H1 (cell line): ENCODE results near the gene CDYL. TPM values are rescaled to one million over a fixed set of nuclear protein-coding genes. Genes with fewer than 3 reads are reported as not detected.

Experiments
- CTCF ChIA-PET: fragments of 300-600 bp; sonication (Branson Sonifier 250); formaldehyde crosslinking; loops from one replicate; lab custom pipeline; 2021; ENCODE audit not compliant: partially characterized antibody; lab: Charles Lee
- POLR2A ChIA-PET: fragments of 300-600 bp; sonication (Branson Sonifier 250); formaldehyde crosslinking; loops from one replicate; lab custom pipeline; 2021; ENCODE audit warnings: inconsistent platforms; ENCODE audit not compliant: partially characterized antibody; lab: Charles Lee
- DNase-seq, 2 experiments: peaks; one replicate each; pipeline versions ENCODE4 v3.0.0 to v3.0.0-alpha.2; 2010 to 2022; ENCODE audit warnings: low spot score in 2 of 2, low read depth in 1 of 2, mixed read lengths in 1 of 2
- FAIRE-seq: peaks from 2 replicates; lab custom pipeline; 2011; peaks lifted over from hg19 to GRCh38; lab: Jason Lieb, UNC
- H2AFZ ChIP-seq: 2 replicates; pipeline ENCODE4 v1.8.1; 2012; ENCODE audit warnings: low read length, inconsistent platforms
- H2AK5ac ChIP-seq: 2 replicates; pipeline ENCODE4 v1.6.1; 2013; ENCODE audit warnings: low read depth, low read length
- H2BK120ac ChIP-seq: replicated peaks from 2 replicates; pipeline ENCODE3; 2013; ENCODE audit warnings: low read depth, low read length, inconsistent platforms
- H2BK12ac ChIP-seq: 2 replicates; pipeline ENCODE4 v1.6.1; 2013; ENCODE audit warnings: low read depth, low read length
- H2BK15ac ChIP-seq: 2 replicates; pipeline ENCODE4 v1.6.1; 2013; ENCODE audit warnings: low read length
- H2BK20ac ChIP-seq: 2 replicates; pipeline ENCODE4 v1.6.1; 2013; ENCODE audit warnings: low read length
- H2BK5ac ChIP-seq: 2 replicates; pipeline ENCODE4 v1.6.1; 2013; ENCODE audit warnings: low read depth, low read length
- H3K14ac ChIP-seq: 2 replicates; pipeline ENCODE4 v1.6.1; 2013; ENCODE audit warnings: inconsistent platforms; ENCODE audit not compliant: insufficient read length
- H3K18ac ChIP-seq: 2 replicates; pipeline ENCODE4 v1.6.1; 2013; ENCODE audit warnings: low read length; ENCODE audit errors: extremely low read depth
- H3K23ac ChIP-seq: 2 replicates; pipeline ENCODE4 v1.6.1; 2013; ENCODE audit warnings: inconsistent platforms; ENCODE audit not compliant: insufficient read length
- H3K23me2 ChIP-seq: 2 replicates; pipeline ENCODE4 v1.6.1; 2013; ENCODE audit warnings: low read depth, low read length
- H3K27ac ChIP-seq: 2 replicates; pipeline ENCODE4 v1.6.1; 2011; ENCODE audit warnings: low read depth, low read length, inconsistent platforms
- H3K27me3 ChIP-seq, 4 experiments: replicated peaks in 1 of 4; 1 replicate in 1 of 4; 2 replicates in 3 of 4; pipeline versions ENCODE4 v1.6.1 to v1.8.1; 2011 to 2013; ENCODE audit warnings: low read length in 3 of 4, mild to moderate bottlenecking in 3 of 4, inconsistent platforms in 2 of 4, mixed read lengths in 2 of 4, moderate library complexity in 1 of 4; ENCODE audit not compliant: control insufficient read depth in 3 of 4, insufficient read depth in 3 of 4; ENCODE audit errors: extremely low read depth in 1 of 4
- H3K36me3 ChIP-seq, 4 experiments: 2 replicates each; pipeline versions ENCODE4 v1.6.1 to v1.8.1; 2011 to 2013; ENCODE audit warnings: mild to moderate bottlenecking in 4 of 4, low read length in 3 of 4, moderate library complexity in 2 of 4, control low read depth in 1 of 4, inconsistent platforms in 1 of 4; ENCODE audit not compliant: insufficient read depth in 4 of 4, control insufficient read depth in 2 of 4
- H3K4ac ChIP-seq: replicated peaks from 2 replicates; pipeline ENCODE3; 2013; ENCODE audit warnings: low read length, low read depth, mixed read lengths, inconsistent platforms; ENCODE audit not compliant: insufficient read length
- H3K4me1 ChIP-seq, 4 experiments: replicated peaks in 1 of 4; 1 replicate in 1 of 4; 2 replicates in 3 of 4; pipeline versions ENCODE4 v1.6.1 to v1.8.1; 2011 to 2013; ENCODE audit warnings: low read length in 3 of 4, inconsistent platforms in 2 of 4, mixed read lengths in 1 of 4; ENCODE audit not compliant: insufficient read depth in 4 of 4, control insufficient read depth in 3 of 4
- H3K4me2 ChIP-seq, 2 experiments: 2 replicates each; pipeline versions ENCODE4 v1.6.1 to v1.8.1; 2011 to 2013; ENCODE audit warnings: low read depth in 2 of 2, low read length in 2 of 2, control low read depth in 1 of 2, inconsistent platforms in 1 of 2, mild to moderate bottlenecking in 1 of 2; ENCODE audit not compliant: insufficient read depth in 1 of 2
- H3K4me3 ChIP-seq, 4 experiments: fragments of 200-600, 300-600 bp in 1 of 4; sonication (generic), shearing (Covaris generic), sonication (Bioruptor Twin) in 1 of 4; 2 replicates each; pipeline versions ENCODE4 v1.5.1 to v1.8.1; 2011 to 2016; ENCODE audit warnings: low read length in 4 of 4, low read depth in 3 of 4, control low read depth in 2 of 4, inconsistent platforms in 2 of 4, mild to moderate bottlenecking in 2 of 4, mixed read lengths in 1 of 4, moderate library complexity in 1 of 4; ENCODE audit not compliant: insufficient read depth in 2 of 4; ENCODE audit errors: extremely low read depth in 1 of 4
- H3K56ac ChIP-seq: replicated peaks from 2 replicates; pipeline ENCODE3; 2013; ENCODE audit warnings: low read depth, mild to moderate bottlenecking, mixed read lengths, low read length, inconsistent platforms; ENCODE audit not compliant: insufficient read length
- H3K79me1 ChIP-seq: 2 replicates; pipeline ENCODE4 v1.6.1; 2013; ENCODE audit warnings: low read depth, low read length, control low read depth
- H3K79me2 ChIP-seq, 2 experiments: 2 replicates each; pipeline versions ENCODE4 v1.6.1 to v1.8.1; 2012 to 2013; ENCODE audit warnings: low read length in 2 of 2, mild to moderate bottlenecking in 2 of 2, inconsistent platforms in 1 of 2; ENCODE audit not compliant: insufficient read depth in 2 of 2, control insufficient read depth in 1 of 2
- H3K9ac ChIP-seq, 4 experiments: replicated peaks in 1 of 4; 1 replicate in 1 of 4; 2 replicates in 3 of 4; pipeline versions ENCODE4 v1.6.1 to v1.8.1; 2011 to 2013; ENCODE audit warnings: low read depth in 3 of 4, low read length in 3 of 4, control low read depth in 2 of 4, mild to moderate bottlenecking in 2 of 4, moderate library complexity in 2 of 4, inconsistent platforms in 1 of 4; ENCODE audit errors: extremely low read depth in 1 of 4
- H3K9me3 ChIP-seq, 2 experiments: 2 replicates each; pipeline versions ENCODE4 v1.6.1 to v1.8.1; 2012 to 2013; ENCODE audit warnings: mild to moderate bottlenecking in 2 of 2, moderate library complexity in 2 of 2, control low read depth in 1 of 2, inconsistent platforms in 1 of 2, low read depth in 1 of 2, low read length in 1 of 2, mixed read lengths in 1 of 2; ENCODE audit not compliant: insufficient read depth in 2 of 2
- H4K20me1 ChIP-seq, 2 experiments: replicated peaks in 1 of 2; 2 replicates each; pipeline versions ENCODE3 to v1.8.1; 2011 to 2013; ENCODE audit warnings: inconsistent platforms in 2 of 2, low read length in 2 of 2, mild to moderate bottlenecking in 1 of 2; ENCODE audit not compliant: insufficient read depth in 2 of 2, control insufficient read depth in 1 of 2
- H4K5ac ChIP-seq: 2 replicates; pipeline ENCODE4 v1.6.1; 2013; ENCODE audit warnings: low read length, low read depth, mixed read lengths, inconsistent platforms; ENCODE audit not compliant: insufficient read length
- H4K8ac ChIP-seq: 2 replicates; pipeline ENCODE4 v1.8.0; 2013; ENCODE audit warnings: mild to moderate bottlenecking, moderate library complexity, low read length, inconsistent platforms; ENCODE audit not compliant: insufficient read depth; ENCODE audit errors: extremely low read depth
- H4K91ac ChIP-seq: replicated peaks from 2 replicates; pipeline ENCODE3; 2013; ENCODE audit warnings: low read length, mixed read lengths, inconsistent platforms; ENCODE audit not compliant: insufficient read length
- CBX8 ChIP-seq: fragments of 300-800, 300-1000 bp; sonication (generic); IDR thresholded peaks from 2 replicates; pipeline ENCODE4 v1.7.1; 2016; ENCODE audit warnings: low read depth, low read length, borderline replicate concordance
- KDM5A ChIP-seq: fragments of 200-600 bp; IDR thresholded peaks from 2 replicates; pipeline ENCODE4 v1.7.1; 2012; ENCODE audit warnings: mild to moderate bottlenecking, low read length, inconsistent platforms, mixed read lengths
- WGBS, 2 experiments: shearing (Covaris generic) in 1 of 2; methylation state at CpG; one replicate each; pipeline versions ENCODE4 v1.1.6 to v1.1.7; 2013 to 2015; ENCODE audit warnings: low lambda C conversion rate in 2 of 2, mixed read lengths in 2 of 2, inconsistent platforms in 1 of 2, low coverage in 1 of 2, missing lambda C conversion rate in 1 of 2; ENCODE audit not compliant: insufficient replicate concordance in 2 of 2, insufficient coverage in 1 of 2, insufficient read length in 1 of 2; ENCODE audit errors: extremely low coverage in 1 of 2, missing lambda C conversion rate in 1 of 2; 5-methylcytosine and 5-hydroxymethylcytosine counted together
- polyA plus RNA-seq, 7 experiments: library from polyadenylated mRNA; depleted of rRNA in 3 of 7; stranded (reverse) in 5 of 7; unstranded in 2 of 7; fragments of >200 nt in 5 of 7; fragments of 200-250 nt in 2 of 7; gene quantifications; 1 replicate in 5 of 7; 2 replicates in 1 of 7; 4 replicates in 1 of 7; pipeline versions ENCODE4 v1.2.1 to v1.2.3, GENCODE V29; 2011 to 2013; ENCODE audit warnings: missing spikeins in 2 of 7, mixed read lengths in 2 of 7
- total RNA-seq: library from RNA; stranded (reverse); fragmentation: NEBNext Ultra II Directional; extraction: Animal tissue kit (Norgen Biotek cat#: 25700); gene quantifications from 2 replicates; pipeline ENCODE4 v1.2.1, GENCODE V29; 2021

CDYL gene
- total and polyA plus RNA-seq, 2 of the 8 experiments (the other 6 are each of a cell fraction or from before 2014, with no cell fraction given) = 56.4 to 119 TPM

DNA sequence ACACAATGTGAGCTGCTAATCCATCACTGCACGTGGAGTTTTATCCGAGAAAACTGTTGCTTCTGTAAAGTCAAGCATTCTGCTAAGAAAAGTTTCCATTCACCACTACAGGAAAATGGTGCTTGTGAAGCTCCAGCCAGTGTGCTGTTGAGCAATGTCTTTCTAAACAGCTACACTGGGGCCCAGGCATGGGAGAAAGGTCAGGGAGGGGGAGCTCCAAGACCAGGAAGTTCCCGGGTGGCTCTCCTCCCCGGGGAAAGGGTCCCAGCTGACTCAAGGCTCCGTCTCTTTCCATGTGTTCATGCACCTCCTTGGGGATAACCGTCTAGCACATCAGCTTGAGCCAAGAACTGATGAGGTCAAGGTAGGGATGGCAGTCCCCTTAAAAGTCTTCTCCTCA lies 207.1 kb downstream of the CDYL start:
- Histone ChIP-seq H3K14ac (no peak overlapping the region), H3K18ac (no peak overlapping the region), H4K91ac (no peak overlapping the region), H3K79me2 (no peaks in the 10 kb centered on the region), H3K4me2 (no peak overlapping the region), H3K9me3 (peaks cover 4% of the 10 kb centered on the region in 2 experiments; a peak in 1 of 4 replicates), H3K4me1 (no peaks in the 10 kb centered on the region), H2AFZ (no peak overlapping the region), H3K4ac (no peak overlapping the region), H2BK120ac (no peak overlapping the region), H2BK12ac (no peak overlapping the region), H4K20me1 (no peaks in the 10 kb centered on the region), H3K36me3 (no peaks in the 10 kb centered on the region), H2BK15ac (0 out of 2 replicates have a peak overlapping the region, but pooled peaks have one; percentile 29), H2BK20ac (no peak overlapping the region), H3K27ac (no peak overlapping the region), H3K56ac (no peak overlapping the region), H3K4me3 (no peak overlapping the region), H3K9ac (no peak overlapping the region), H4K5ac (no peak overlapping the region), H3K27me3 (no peaks in the 10 kb centered on the region)
- 89% methylated on average over 6 of the region's 6 CpGs; no CpG with 5 or more reads in 1 of the 2 experiments for WGBS, 2 experiments
- no peak for DNase-seq
- POLR2A ChIA-PET = interaction anchor here (1.2 to 1.5 kb wide), 2 partner anchors 9 to 18 kb away, joined by 3 read pairs; no protein-coding TSS in a partner anchor
- FAIRE-seq = no peak
- TF ChIP-seq KDM5A (no peak), CBX8 (no peak)
- TF ChIP-seq, all 59 proteins: peak for 0
- Histone ChIP-seq H3K79me1 (no peaks in the 10 kb centered on the region), H3K23ac (no peak overlapping the region), H2BK5ac (no peak overlapping the region), H4K8ac (no peak overlapping the region), H3K23me2 (no peaks in the 10 kb centered on the region), H2AK5ac (no peak overlapping the region)
- CTCF ChIA-PET = interaction anchor here (0.7 to 1.8 kb wide), 5 partner anchors 9 to 74 kb away, joined by 3 to 5 read pairs (median 3); no protein-coding TSS in a partner anchor
